SK-N-SH treated with all-trans-retinoic acid at 6 μM for 48 hours (cell line): Measurements from ENCODE around the gene PIEZO1.

Experiments used
- ATAC-seq: fragments of 200-7000 bp; cut with Tn5 transposase; 3 replicates; pipeline ENCODE4 v1.9.1; 2020; ENCODE audit warnings: mild to moderate bottlenecking, moderate library complexity
- ARNTL ChIP-seq: fragments of 450-650 bp; formaldehyde crosslinking; IDR thresholded peaks from 2 replicates; pipeline ENCODE4 v1.5.0; 2020; ENCODE audit warnings: low read depth, mild to moderate bottlenecking, moderate library complexity, borderline replicate concordance
- BACH2 ChIP-seq: fragments of 250-450 bp; sonication (Bioruptor Pico); IDR thresholded peaks from 2 replicates; pipeline ENCODE4 v1.9.0; 2021; ENCODE audit warnings: mild to moderate bottlenecking, borderline replicate concordance
- CSDC2 ChIP-seq: fragments of 250-450 bp; sonication (Bioruptor Pico); IDR thresholded peaks from 2 replicates; pipeline ENCODE4 v1.5.0; 2020; ENCODE audit warnings: mild to moderate bottlenecking, moderate library complexity
- ESRRG ChIP-seq: fragments of 250-450 bp; sonication (Bioruptor Pico); IDR thresholded peaks from 2 replicates; pipeline ENCODE4 v1.6.1; 2021; ENCODE audit warnings: mild to moderate bottlenecking
- GLIS3 ChIP-seq: fragments of 250-450 bp; sonication (Bioruptor Pico); IDR thresholded peaks from 2 replicates; pipeline ENCODE4 v1.5.0; 2020; ENCODE audit warnings: mild to moderate bottlenecking, moderate library complexity
- ISL1 ChIP-seq: fragments of 250-450 bp; sonication (Bioruptor Pico); IDR thresholded peaks from 2 replicates; pipeline ENCODE4 v2.1.2; 2022; ENCODE audit warnings: mild to moderate bottlenecking, moderate library complexity
- OSR1 ChIP-seq: fragments of 250-450 bp; sonication (Bioruptor Pico); IDR thresholded peaks from 2 replicates; pipeline ENCODE4 v1.8.0; 2022; ENCODE audit warnings: moderate library complexity, mild to moderate bottlenecking, inconsistent platforms
- RARB ChIP-seq: fragments of 250-450 bp; sonication (Bioruptor Pico); IDR thresholded peaks from 2 replicates; pipeline ENCODE4 v1.8.0; 2021; ENCODE audit warnings: mild to moderate bottlenecking, moderate library complexity
- SNAI2 ChIP-seq: fragments of 250-450 bp; sonication (Bioruptor Pico); IDR thresholded peaks from 2 replicates; pipeline ENCODE4 v1.5.0; 2020; ENCODE audit warnings: mild to moderate bottlenecking, moderate library complexity
- TOX ChIP-seq: fragments of 250-450 bp; sonication (Bioruptor Pico); IDR thresholded peaks from 2 replicates; pipeline ENCODE4 v1.8.0; 2021; ENCODE audit warnings: mild to moderate bottlenecking, moderate library complexity, borderline replicate concordance
- ZC3H10 ChIP-seq: fragments of 250-450 bp; sonication (Bioruptor Pico); IDR thresholded peaks from 2 replicates; pipeline ENCODE4 v1.5.1; 2021; ENCODE audit warnings: mild to moderate bottlenecking, moderate library complexity
- ZFP3 ChIP-seq: fragments of 250-450 bp; sonication (Bioruptor Pico); IDR thresholded peaks from 2 replicates; pipeline ENCODE4 v1.5.0; 2020; ENCODE audit warnings: mild to moderate bottlenecking, moderate library complexity
- ZFP30 ChIP-seq: fragments of 450-650 bp; formaldehyde crosslinking; IDR thresholded peaks from 2 replicates; pipeline ENCODE4 v1.5.0; 2022; ENCODE audit warnings: mild to moderate bottlenecking, moderate library complexity
- ZNF565 ChIP-seq: fragments of 450-650 bp; formaldehyde crosslinking; conservative IDR thresholded peaks from 2 replicates; pipeline ENCODE4 v1.5.0; 2020; ENCODE audit warnings: low read depth, mild to moderate bottlenecking, moderate library complexity
- ZNF8 ChIP-seq: fragments of 450-650 bp; formaldehyde crosslinking; IDR thresholded peaks from 2 replicates; pipeline ENCODE4 v1.5.0; 2020; ENCODE audit warnings: mild to moderate bottlenecking, moderate library complexity
- TF ChIP-seq, protein P1 (sequence below): fragments of 250-450 bp; sonication (Bioruptor Pico); IDR thresholded peaks from 2 replicates; pipeline ENCODE4 v1.5.1; 2020; ENCODE audit warnings: low read depth, mild to moderate bottlenecking, moderate library complexity
- TF ChIP-seq, protein P2 (sequence below): fragments of 250-450 bp; sonication (Bioruptor Pico); IDR thresholded peaks from 2 replicates; pipeline ENCODE4 v1.8.0; 2020; ENCODE audit warnings: mild to moderate bottlenecking, moderate library complexity, borderline replicate concordance
- TF ChIP-seq, protein P3 (sequence below): fragments of 250-450 bp; sonication (Bioruptor Pico); IDR thresholded peaks from 2 replicates; pipeline ENCODE4 v1.5.1; 2021; ENCODE audit warnings: mild to moderate bottlenecking, moderate library complexity
- TF ChIP-seq, protein P4 (sequence below): fragments of 250-450 bp; sonication (Bioruptor Pico); IDR thresholded peaks from 2 replicates; pipeline ENCODE4 v1.5.0; 2020; ENCODE audit warnings: mild to moderate bottlenecking, moderate library complexity

Gene PIEZO1

DNA sequence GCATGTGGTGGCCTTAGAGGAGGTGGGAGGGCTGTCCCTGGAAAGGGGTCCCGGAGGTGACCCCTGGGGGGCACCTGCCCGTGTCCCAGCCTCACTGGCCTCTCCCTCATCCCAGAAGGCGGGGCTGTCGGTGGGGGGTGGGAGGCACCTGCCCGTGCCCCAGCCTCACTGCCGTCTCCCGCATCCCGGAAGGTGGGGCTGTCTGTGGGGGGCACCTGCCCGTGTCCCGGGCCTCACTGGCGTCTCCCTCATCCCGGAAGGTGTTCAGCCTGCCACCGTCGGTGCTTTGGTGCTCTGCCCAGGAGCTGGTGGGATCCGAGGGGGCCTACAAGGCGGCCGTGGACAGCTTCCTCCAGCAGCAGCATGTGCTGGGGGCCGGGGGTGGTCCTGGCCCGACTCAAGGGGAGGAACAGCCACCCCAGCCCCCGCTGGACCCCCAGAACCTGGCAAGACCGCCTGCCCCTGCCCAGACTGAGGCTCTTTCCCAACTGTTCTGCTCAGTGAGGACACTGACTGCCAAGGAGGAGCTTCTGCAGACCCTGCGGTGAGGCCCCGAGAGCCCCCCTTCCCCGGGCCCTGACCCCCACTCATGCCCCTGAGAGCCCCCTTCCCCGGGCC is 72.5 kb downstream of the PIEZO1 start:
- ATAC-seq = no peak
- TF ChIP-seq ZC3H10 (CRISPR knock-in tag) = no peak
- TF ChIP-seq OSR1 = no peak
- no peak for TF ChIP-seq RARB (CRISPR knock-in tag)
- TF ChIP-seq CSDC2 (CRISPR knock-in tag) = no peak
- TF ChIP-seq BACH2 (CRISPR knock-in tag) = no peak
- TF ChIP-seq, protein P1, sequence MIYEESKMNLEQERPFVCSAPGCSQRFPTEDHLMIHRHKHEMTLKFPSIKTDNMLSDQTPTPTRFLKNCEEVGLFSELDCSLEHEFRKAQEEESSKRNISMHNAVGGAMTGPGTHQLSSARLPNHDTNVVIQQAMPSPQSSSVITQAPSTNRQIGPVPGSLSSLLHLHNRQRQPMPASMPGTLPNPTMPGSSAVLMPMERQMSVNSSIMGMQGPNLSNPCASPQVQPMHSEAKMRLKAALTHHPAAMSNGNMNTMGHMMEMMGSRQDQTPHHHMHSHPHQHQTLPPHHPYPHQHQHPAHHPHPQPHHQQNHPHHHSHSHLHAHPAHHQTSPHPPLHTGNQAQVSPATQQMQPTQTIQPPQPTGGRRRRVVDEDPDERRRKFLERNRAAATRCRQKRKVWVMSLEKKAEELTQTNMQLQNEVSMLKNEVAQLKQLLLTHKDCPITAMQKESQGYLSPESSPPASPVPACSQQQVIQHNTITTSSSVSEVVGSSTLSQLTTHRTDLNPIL (CRISPR knock-in tag) = no peak
- no peak for TF ChIP-seq ISL1
- TF ChIP-seq SNAI2 (CRISPR knock-in tag) = no peak
- no peak for TF ChIP-seq ZNF565 (CRISPR knock-in tag)
- no peak for TF ChIP-seq TOX (CRISPR knock-in tag)
- TF ChIP-seq ARNTL (CRISPR knock-in tag) = no peak
- TF ChIP-seq, protein P2, sequence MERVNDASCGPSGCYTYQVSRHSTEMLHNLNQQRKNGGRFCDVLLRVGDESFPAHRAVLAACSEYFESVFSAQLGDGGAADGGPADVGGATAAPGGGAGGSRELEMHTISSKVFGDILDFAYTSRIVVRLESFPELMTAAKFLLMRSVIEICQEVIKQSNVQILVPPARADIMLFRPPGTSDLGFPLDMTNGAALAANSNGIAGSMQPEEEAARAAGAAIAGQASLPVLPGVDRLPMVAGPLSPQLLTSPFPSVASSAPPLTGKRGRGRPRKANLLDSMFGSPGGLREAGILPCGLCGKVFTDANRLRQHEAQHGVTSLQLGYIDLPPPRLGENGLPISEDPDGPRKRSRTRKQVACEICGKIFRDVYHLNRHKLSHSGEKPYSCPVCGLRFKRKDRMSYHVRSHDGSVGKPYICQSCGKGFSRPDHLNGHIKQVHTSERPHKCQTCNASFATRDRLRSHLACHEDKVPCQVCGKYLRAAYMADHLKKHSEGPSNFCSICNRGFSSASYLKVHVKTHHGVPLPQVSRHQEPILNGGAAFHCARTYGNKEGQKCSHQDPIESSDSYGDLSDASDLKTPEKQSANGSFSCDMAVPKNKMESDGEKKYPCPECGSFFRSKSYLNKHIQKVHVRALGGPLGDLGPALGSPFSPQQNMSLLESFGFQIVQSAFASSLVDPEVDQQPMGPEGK = no peak
- no peak for TF ChIP-seq ZFP3 (CRISPR knock-in tag)
- no peak for TF ChIP-seq GLIS3 (CRISPR knock-in tag)
- no peak for TF ChIP-seq ZFP30 (CRISPR knock-in tag)
- TF ChIP-seq, protein P3, sequence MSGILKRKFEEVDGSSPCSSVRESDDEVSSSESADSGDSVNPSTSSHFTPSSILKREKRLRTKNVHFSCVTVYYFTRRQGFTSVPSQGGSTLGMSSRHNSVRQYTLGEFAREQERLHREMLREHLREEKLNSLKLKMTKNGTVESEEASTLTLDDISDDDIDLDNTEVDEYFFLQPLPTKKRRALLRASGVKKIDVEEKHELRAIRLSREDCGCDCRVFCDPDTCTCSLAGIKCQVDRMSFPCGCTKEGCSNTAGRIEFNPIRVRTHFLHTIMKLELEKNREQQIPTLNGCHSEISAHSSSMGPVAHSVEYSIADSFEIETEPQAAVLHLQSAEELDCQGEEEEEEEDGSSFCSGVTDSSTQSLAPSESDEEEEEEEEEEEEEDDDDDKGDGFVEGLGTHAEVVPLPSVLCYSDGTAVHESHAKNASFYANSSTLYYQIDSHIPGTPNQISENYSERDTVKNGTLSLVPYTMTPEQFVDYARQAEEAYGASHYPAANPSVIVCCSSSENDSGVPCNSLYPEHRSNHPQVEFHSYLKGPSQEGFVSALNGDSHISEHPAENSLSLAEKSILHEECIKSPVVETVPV = no peak
- TF ChIP-seq ESRRG (CRISPR knock-in tag) = no peak

DNA sequence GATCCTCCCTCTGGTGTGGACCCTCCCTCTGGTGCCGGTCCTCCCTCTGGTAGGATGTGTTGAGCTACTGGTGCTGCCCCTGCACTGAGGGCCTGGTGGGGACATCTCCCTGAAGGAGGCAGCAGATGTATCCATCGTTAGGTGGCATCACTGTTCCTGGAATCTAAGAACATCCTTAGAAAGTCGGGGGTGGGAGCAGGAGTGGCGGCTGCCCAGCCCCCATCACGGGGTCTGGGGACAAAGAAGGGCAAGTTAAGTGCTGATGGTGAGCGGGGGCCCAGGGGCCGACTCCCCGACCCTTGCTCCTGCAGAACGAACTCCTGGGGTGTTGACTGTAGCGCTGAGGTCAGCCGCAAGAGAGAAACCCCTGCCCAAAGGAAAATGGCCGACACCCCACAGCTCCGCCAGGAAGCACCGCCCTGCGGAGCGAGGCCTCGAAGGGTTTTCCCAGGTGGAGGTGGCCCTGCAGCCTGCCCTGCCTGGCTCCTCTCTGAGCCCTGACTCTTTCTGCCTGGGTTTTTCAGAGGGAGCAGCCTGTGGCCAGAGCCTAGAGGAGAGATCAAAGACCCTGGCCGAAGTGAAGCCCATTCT is 73.2 kb downstream of the PIEZO1 start:
- no peak for ATAC-seq

More for the DNA sequence above, 73.2 kb downstream of the PIEZO1 start:
- TF ChIP-seq TOX (CRISPR knock-in tag) (no peak), ZFP3 (CRISPR knock-in tag) (no peak), ESRRG (CRISPR knock-in tag) (no peak), ZNF8 (no peak), OSR1 (no peak), GLIS3 (CRISPR knock-in tag) (no peak), ZC3H10 (CRISPR knock-in tag) (no peak), BACH2 (CRISPR knock-in tag) (no peak)
- TF ChIP-seq, protein P1 (CRISPR knock-in tag) = no peak
- TF ChIP-seq, protein P4, sequence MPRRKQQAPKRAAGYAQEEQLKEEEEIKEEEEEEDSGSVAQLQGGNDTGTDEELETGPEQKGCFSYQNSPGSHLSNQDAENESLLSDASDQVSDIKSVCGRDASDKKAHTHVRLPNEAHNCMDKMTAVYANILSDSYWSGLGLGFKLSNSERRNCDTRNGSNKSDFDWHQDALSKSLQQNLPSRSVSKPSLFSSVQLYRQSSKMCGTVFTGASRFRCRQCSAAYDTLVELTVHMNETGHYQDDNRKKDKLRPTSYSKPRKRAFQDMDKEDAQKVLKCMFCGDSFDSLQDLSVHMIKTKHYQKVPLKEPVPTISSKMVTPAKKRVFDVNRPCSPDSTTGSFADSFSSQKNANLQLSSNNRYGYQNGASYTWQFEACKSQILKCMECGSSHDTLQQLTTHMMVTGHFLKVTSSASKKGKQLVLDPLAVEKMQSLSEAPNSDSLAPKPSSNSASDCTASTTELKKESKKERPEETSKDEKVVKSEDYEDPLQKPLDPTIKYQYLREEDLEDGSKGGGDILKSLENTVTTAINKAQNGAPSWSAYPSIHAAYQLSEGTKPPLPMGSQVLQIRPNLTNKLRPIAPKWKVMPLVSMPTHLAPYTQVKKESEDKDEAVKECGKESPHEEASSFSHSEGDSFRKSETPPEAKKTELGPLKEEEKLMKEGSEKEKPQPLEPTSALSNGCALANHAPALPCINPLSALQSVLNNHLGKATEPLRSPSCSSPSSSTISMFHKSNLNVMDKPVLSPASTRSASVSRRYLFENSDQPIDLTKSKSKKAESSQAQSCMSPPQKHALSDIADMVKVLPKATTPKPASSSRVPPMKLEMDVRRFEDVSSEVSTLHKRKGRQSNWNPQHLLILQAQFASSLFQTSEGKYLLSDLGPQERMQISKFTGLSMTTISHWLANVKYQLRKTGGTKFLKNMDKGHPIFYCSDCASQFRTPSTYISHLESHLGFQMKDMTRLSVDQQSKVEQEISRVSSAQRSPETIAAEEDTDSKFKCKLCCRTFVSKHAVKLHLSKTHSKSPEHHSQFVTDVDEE (CRISPR knock-in tag) = no peak
